HCT116 (cell line): Measurements from ENCODE around the gene SZT2. TPM values are rescaled to one million over a fixed set of nuclear protein-coding genes. Genes with fewer than 3 reads are reported as not detected.
A peak's percentile ranks its signal among the peaks of the same experiment; 100 is the strongest.

Experiments
- ATAC-seq: fragments of 200-7000 bp; cut with Tn5 transposase; 2 replicates; pipeline ENCODE4 v1.9.1; 2020; ENCODE audit warnings: mild to moderate bottlenecking, moderate library complexity
- BruUV-seq: library from RNA; stranded (reverse); fragments of 400-500 nt; replicated peaks from 2 replicates; lab custom pipeline; 2021; lab: Mats Ljungman, UMichigan
- CTCF ChIA-PET: fragments of 300-600 bp; sonication (Branson Sonifier 250); formaldehyde crosslinking; loops from one replicate; lab custom pipeline; 2021; ENCODE audit warnings: antibody characterized with exemption; lab: Charles Lee
- POLR2A ChIA-PET: fragments of 300-600, 350-600 bp; sonication (Branson Sonifier 250); formaldehyde crosslinking; loops from one replicate; lab custom pipeline; 2021; ENCODE audit warnings: antibody characterized with exemption; lab: Charles Lee
- RAD21 ChIA-PET, 2 experiments: fragments of 300-600 bp; sonication (Branson Sonifier 250); formaldehyde crosslinking; loops; one replicate each; lab custom pipeline; 2023; ENCODE audit warnings: low total read pairs in 2 of 2; ENCODE audit not compliant: uncharacterized antibody in 2 of 2, unreplicated experiment in 2 of 2, low non-redundant PET in 1 of 2; lab: Charles Lee
- DNase-seq: peaks from one replicate; pipeline ENCODE4 v3.0.0-alpha.2; 2010; ENCODE audit warnings: low read depth, low spot score
- H2AFZ ChIP-seq: fragments of 200-600 bp; shearing (Covaris generic), sonication (generic); 2 replicates; pipeline ENCODE4 v1.6.1; 2017; ENCODE audit warnings: low read depth, mixed run types, mixed read lengths, antibody characterized with exemption, low read length; ENCODE audit not compliant: poor library complexity, severe bottlenecking
- H3K27ac ChIP-seq: 2 replicates; pipeline ENCODE4 v1.5.1; 2012; ENCODE audit warnings: low read depth, low read length
- H3K27me3 ChIP-seq: fragments of 200-600 bp; sonication (generic); 2 replicates; pipeline ENCODE4 v1.6.1; 2016; ENCODE audit warnings: mixed run types, low read length, mixed read lengths; ENCODE audit not compliant: insufficient read depth
- H3K36me3 ChIP-seq, 2 experiments: fragments of 200-500 bp in 1 of 2; fragments of 200-600 bp in 1 of 2; sonication (Bioruptor generic) in 1 of 2; sonication (generic) in 1 of 2; 2 replicates each; pipeline versions ENCODE4 v1.5.1 to v1.6.1; 2014 to 2016; ENCODE audit warnings: low read length in 2 of 2, inconsistent platforms in 1 of 2, mixed read lengths in 1 of 2, mixed run types in 1 of 2; ENCODE audit not compliant: insufficient read depth in 2 of 2, control insufficient read depth in 1 of 2
- H3K4me1 ChIP-seq, 2 experiments: fragments of 200-600 bp in 1 of 2; sonication (generic) in 1 of 2; 2 replicates each; pipeline versions ENCODE4 v1.5.1 to v1.6.1; 2012 to 2017; ENCODE audit warnings: low read length in 2 of 2, inconsistent platforms in 1 of 2, mild to moderate bottlenecking in 1 of 2, mixed read lengths in 1 of 2, mixed run types in 1 of 2, moderate library complexity in 1 of 2; ENCODE audit not compliant: insufficient read depth in 2 of 2, control insufficient read depth in 1 of 2
- H3K4me2 ChIP-seq: fragments of 200-600 bp; sonication (generic); 2 replicates; pipeline ENCODE4 v1.6.1; 2017; ENCODE audit warnings: mixed run types, low read length, mixed read lengths
- H3K4me3 ChIP-seq, 2 experiments: fragments of 200-600 bp in 1 of 2; sonication (generic) in 1 of 2; replicated peaks in 1 of 2; 2 replicates each; pipeline ENCODE4 v1.5.1; 2011 to 2016; ENCODE audit warnings: low read length in 2 of 2, control low read depth in 1 of 2, low read depth in 1 of 2, mild to moderate bottlenecking in 1 of 2, mixed read lengths in 1 of 2, mixed run types in 1 of 2
- H3K79me2 ChIP-seq: fragments of 200-600 bp; sonication (generic); 2 replicates; pipeline ENCODE4 v1.6.1; 2017; ENCODE audit warnings: mild to moderate bottlenecking, mixed run types, low read length, moderate library complexity, mixed read lengths; ENCODE audit not compliant: insufficient read depth
- H3K9ac ChIP-seq: fragments of 200-600 bp; sonication (generic); 2 replicates; pipeline ENCODE4 v1.6.1; 2016; ENCODE audit warnings: low read length, mixed read lengths
- H3K9me2 ChIP-seq: fragments of 200-600 bp; sonication (generic), shearing (Covaris generic); 2 replicates; pipeline ENCODE4 v1.6.1; 2017; ENCODE audit warnings: mixed run types, mild to moderate bottlenecking, moderate library complexity; ENCODE audit not compliant: insufficient read depth
- H3K9me3 ChIP-seq, 2 experiments: fragments of 200-500 bp in 1 of 2; fragments of 200-600 bp in 1 of 2; sonication (Bioruptor generic) in 1 of 2; sonication (generic) in 1 of 2; 2 replicates each; pipeline ENCODE4 v1.6.1; 2014 to 2017; ENCODE audit warnings: low read length in 2 of 2, mixed read lengths in 2 of 2, inconsistent platforms in 1 of 2, low read depth in 1 of 2, mild to moderate bottlenecking in 1 of 2, mixed run types in 1 of 2, moderate library complexity in 1 of 2; ENCODE audit not compliant: control insufficient read depth in 1 of 2, insufficient read depth in 1 of 2
- H4K20me1 ChIP-seq: fragments of 200-600 bp; sonication (generic), shearing (Covaris generic); 2 replicates; pipeline ENCODE4 v1.6.1; 2017; ENCODE audit warnings: mixed run types, mild to moderate bottlenecking, moderate library complexity; ENCODE audit not compliant: insufficient read depth
- ATF3 ChIP-seq: IDR thresholded peaks from 2 replicates; pipeline ENCODE4 v1.6.1; 2012
- CBX3 ChIP-seq: IDR thresholded peaks from 2 replicates; pipeline ENCODE4 v1.6.1; 2012; ENCODE audit warnings: low read depth
- CEBPB ChIP-seq: IDR thresholded peaks from 2 replicates; pipeline ENCODE4 v1.6.1; 2012; ENCODE audit warnings: low read depth
- CTCF ChIP-seq, 3 experiments: fragments of 200-600 bp in 1 of 3; sonication (generic) in 1 of 3; IDR thresholded peaks in 2 of 3; conservative IDR thresholded peaks in 1 of 3; 2 replicates each; pipeline ENCODE4 v1.5.1; 2012 to 2017; ENCODE audit warnings: low read depth in 2 of 3, low read length in 2 of 3, antibody characterized with exemption in 1 of 3, borderline replicate concordance in 1 of 3, control low read depth in 1 of 3, mild to moderate bottlenecking in 1 of 3, mixed read lengths in 1 of 3, mixed run types in 1 of 3, moderate library complexity in 1 of 3; ENCODE audit not compliant: insufficient read depth in 1 of 3
- EGR1 ChIP-seq: IDR thresholded peaks from 2 replicates; pipeline ENCODE4 v1.6.1; 2012; ENCODE audit warnings: low read depth
- ELF1 ChIP-seq: IDR thresholded peaks from 2 replicates; pipeline ENCODE4 v1.6.1; 2012; ENCODE audit warnings: low read depth, borderline replicate concordance
- EZH2 ChIP-seq: fragments of 200-600 bp; sonication (generic); IDR thresholded peaks from 2 replicates; pipeline ENCODE4 v1.6.1; 2017; ENCODE audit warnings: antibody characterized with exemption, mixed run types
- EZH2phosphoT487 ChIP-seq: fragments of 200-600 bp; IDR thresholded peaks from 2 replicates; pipeline ENCODE4 v1.6.1; 2018; ENCODE audit warnings: antibody characterized with exemption, borderline replicate concordance
- FOSL1 ChIP-seq: IDR thresholded peaks from 2 replicates; pipeline ENCODE4 v1.6.1; 2012; ENCODE audit warnings: low read depth
- JUND ChIP-seq: IDR thresholded peaks from 2 replicates; pipeline ENCODE4 v1.6.1; 2012
- MAX ChIP-seq: IDR thresholded peaks from 2 replicates; pipeline ENCODE4 v1.6.1; 2012
- POLR2A ChIP-seq: IDR thresholded peaks from 2 replicates; pipeline ENCODE4 v1.7.0; 2011; ENCODE audit warnings: borderline replicate concordance; ENCODE audit not compliant: insufficient read depth, insufficient read length; ENCODE audit errors: extremely low read depth
- POLR2AphosphoS5 ChIP-seq: IDR thresholded peaks from 2 replicates; pipeline ENCODE4 v1.6.1; 2011; ENCODE audit warnings: mild to moderate bottlenecking, low read depth, low read length, moderate library complexity
- RAD21 ChIP-seq: IDR thresholded peaks from 2 replicates; pipeline ENCODE4 v1.6.1; 2012; ENCODE audit warnings: low read depth, mild to moderate bottlenecking
- SIN3A ChIP-seq: IDR thresholded peaks from 2 replicates; pipeline ENCODE4 v1.6.1; 2012; ENCODE audit warnings: low read depth
- SP1 ChIP-seq: IDR thresholded peaks from 2 replicates; pipeline ENCODE4 v1.6.1; 2012; ENCODE audit warnings: low read depth
- SRF ChIP-seq: IDR thresholded peaks from 2 replicates; pipeline ENCODE4 v1.6.1; 2012; ENCODE audit warnings: low read depth
- TCF7L2 ChIP-seq: IDR thresholded peaks from 2 replicates; pipeline ENCODE4 v1.7.0; 2011; ENCODE audit warnings: borderline replicate concordance, inconsistent platforms; ENCODE audit not compliant: insufficient read depth, insufficient read length; ENCODE audit errors: extremely low read depth
- YY1 ChIP-seq: IDR thresholded peaks from 2 replicates; pipeline ENCODE4 v1.6.1; 2011; ENCODE audit warnings: low read length, low read depth, moderate library complexity, mild to moderate bottlenecking; ENCODE audit not compliant: insufficient replicate concordance; ENCODE audit errors: extremely low read depth
- ZBTB33 ChIP-seq: IDR thresholded peaks from 2 replicates; pipeline ENCODE4 v1.6.1; 2011; ENCODE audit warnings: mild to moderate bottlenecking, low read length, moderate library complexity; ENCODE audit not compliant: insufficient replicate concordance; ENCODE audit errors: extremely low read depth
- ZFX ChIP-seq: fragments of 450-650 bp; IDR thresholded peaks from 2 replicates; pipeline ENCODE4 v1.6.1; 2017
- ZNF274 ChIP-seq: fragments of 200-500 bp; sonication (Bioruptor generic); IDR thresholded peaks from 2 replicates; pipeline ENCODE4 v1.6.1; 2014; ENCODE audit warnings: mild to moderate bottlenecking, low read depth, low read length, inconsistent platforms
- intact Hi-C: fragments of 100-400 bp; cut with micrococcal nuclease; formaldehyde crosslinking; loops from 2 replicates; pipeline ENCODE4 v1.10.0; 2022
- total RNA-seq: library from RNA; stranded (reverse); gene quantifications from one replicate; pipeline ENCODE4 v1.2.1, GENCODE V29; 2021; ENCODE audit not compliant: unreplicated experiment

SZT2 gene
- total RNA-seq, 1 experiment from 2014 or later = 43.0 TPM

GRCh38 chr1:43358746-43359693 lies 30.7 kb upstream of the SZT2 start, which contains the start of gene CDC20:
CDC20 (plus strand) TSS chr1:43358981; CDS start chr1:43359216, 235 bp downstream.
- DNase-seq (peak; percentile 96), ATAC-seq (peak; percentile 92)
- POLR2A ChIA-PET = interaction anchor here (0.6 to 2.1 kb wide), 16 partner anchors 9 to 571 kb away, joined by 3 to 26 read pairs (median 5); partner anchors contain the start of genes C1orf210 and ELOVL1
- Histone ChIP-seq H3K36me3 (peaks cover 23 to 45% of the 10 kb centered on the region in 2 experiments), H2AFZ (no peak within 1 kb of the TSS), H3K4me3 (peak within 1 kb of the TSS; percentile 76 to 91), H3K4me2 (peak within 1 kb of the TSS; percentile 83), H4K20me1 (peaks cover 3% of the 10 kb centered on the region; the same call in 1 of the 2 replicates), H3K9me3 (no peaks in the 10 kb centered on the region), H3K9me2 (no peaks in the 10 kb centered on the region), H3K4me1 (peaks cover 13 to 53% of the 10 kb centered on the region in 2 experiments), H3K79me2 (peaks cover 36% of the 10 kb centered on the region), H3K9ac (peak within 1 kb of the TSS; percentile 94), H3K27ac (peak within 1 kb of the TSS; percentile 80), H3K27me3 (no peaks in the 10 kb centered on the region)
- TSS peak; percentile 74 for BruUV-seq
- RAD21 ChIA-PET = interaction anchor here in 1 of 2 experiments (0.8 to 1.1 kb wide), 2 partner anchors 55 to 74 kb away, joined by 4 read pairs; partner anchors contain the start of gene C1orf210
- CTCF ChIA-PET = interaction anchor here (0.6 to 2.6 kb wide), 10 partner anchors 9 to 132 kb away, joined by 3 to 15 read pairs (median 6); partner anchors contain the start of gene C1orf210
- intact Hi-C loops = loop anchor here (1.0 kb wide), 1 partner anchor 121 kb away; no protein-coding TSS in a partner anchor
- TF ChIP-seq RAD21 = no peak
- TF ChIP-seq EGR1 = no peak
- TF ChIP-seq CBX3 = no peak
- TF ChIP-seq EZH2phosphoT487 = no peak
- TF ChIP-seq JUND = no peak
- TF ChIP-seq SP1 = no peak
- TF ChIP-seq ATF3 = no peak
- TF ChIP-seq EZH2 = no peak
- TF ChIP-seq CTCF (IDR thresholded peaks at IDR 0.05 in 2 of 3, conservative IDR thresholded peaks at IDR 0.05 in 1 of 3; ENCODE audit: borderline replicate concordance in 1 of 3, insufficient read depth in 1 of 3, low read depth in 2 of 3, low read length in 2 of 3) = no peak
- peak; percentile 97 for TF ChIP-seq ZBTB33
- peak; percentile 76 for TF ChIP-seq POLR2A
- TF ChIP-seq POLR2AphosphoS5 = peak; percentile 80
- peak; percentile 34 for TF ChIP-seq YY1
- no peak for TF ChIP-seq TCF7L2
- no peak for TF ChIP-seq ELF1
- no peak for TF ChIP-seq SRF
- no peak; the same call in 1 of the 2 replicates for TF ChIP-seq ZFX
- no peak for TF ChIP-seq ZNF274
- no peak for TF ChIP-seq SIN3A
- no peak for TF ChIP-seq CEBPB
- no peak for TF ChIP-seq MAX
- no peak for TF ChIP-seq FOSL1
